Fibroblast of skin of right biceps (primary cell): Measurements from ENCODE around the gene BABAM1.

ENCODE experiments used
- DNase-seq: peaks from one replicate; pipeline ENCODE4 v3.0.0-alpha.2; 2013

The BABAM1 gene

GRCh38 chr19:17266975-17267788, at the start of gene BABAM1:
BABAM1 (plus strand) TSS chr19:17267443; CDS start chr19:17268807, 1,364 bp downstream.
- peak; percentile 100 for DNase-seq

DNA sequence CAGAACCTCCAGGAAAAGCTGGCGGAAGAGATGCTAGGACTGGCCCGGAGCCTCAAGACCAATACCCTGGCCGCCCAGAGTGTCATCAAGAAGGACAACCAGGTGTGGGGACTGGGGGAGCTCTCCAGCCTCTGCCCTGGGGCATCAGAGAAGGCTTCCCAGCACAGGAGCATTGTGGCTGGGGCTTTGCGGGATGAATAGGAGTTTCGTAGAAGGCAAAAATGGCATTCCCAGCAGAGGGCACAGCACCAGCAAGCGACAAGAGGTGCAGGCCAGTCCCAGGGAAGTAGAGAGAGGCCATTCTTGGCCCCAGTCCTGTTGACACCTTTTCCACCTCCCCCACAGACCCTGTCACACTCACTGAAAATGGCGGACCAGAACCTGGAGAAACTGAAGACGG, 48.0 kb upstream of the BABAM1 start:
- DNase-seq: no peak

- peak; percentile 69 for DNase-seq
These were observed 47.0 kb upstream of the BABAM1 start for GRCh38 chr19:17220207-17220758.

DNA sequence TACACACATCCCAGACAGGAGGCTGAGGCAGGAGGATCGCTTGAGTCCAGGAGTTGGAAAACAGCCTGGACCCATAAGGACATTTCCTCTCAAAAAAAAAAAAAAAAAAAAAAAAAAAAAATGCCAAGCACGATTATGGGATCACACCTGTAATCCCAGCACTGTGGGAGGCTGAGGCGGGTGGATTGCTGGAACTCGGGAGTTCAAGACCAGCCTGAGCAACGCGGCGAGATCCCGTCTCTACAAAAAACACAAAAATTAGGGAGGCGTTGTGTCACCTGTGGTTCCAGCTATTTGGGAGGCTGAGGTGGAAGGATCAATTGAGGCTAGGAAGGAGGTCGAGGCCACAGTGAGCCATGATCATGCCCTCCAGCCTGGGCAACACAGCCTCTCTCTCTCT, 42.2 kb upstream of the BABAM1 start:
- no peak for DNase-seq

- peak; percentile 97 for DNase-seq
These were observed 41.0 kb upstream of the BABAM1 start, which contains the start of gene OCEL1 for GRCh38 chr19:17226002-17226933. OCEL1 (plus strand) TSS chr19:17226226; CDS start chr19:17226248, 22 bp downstream.

DNA sequence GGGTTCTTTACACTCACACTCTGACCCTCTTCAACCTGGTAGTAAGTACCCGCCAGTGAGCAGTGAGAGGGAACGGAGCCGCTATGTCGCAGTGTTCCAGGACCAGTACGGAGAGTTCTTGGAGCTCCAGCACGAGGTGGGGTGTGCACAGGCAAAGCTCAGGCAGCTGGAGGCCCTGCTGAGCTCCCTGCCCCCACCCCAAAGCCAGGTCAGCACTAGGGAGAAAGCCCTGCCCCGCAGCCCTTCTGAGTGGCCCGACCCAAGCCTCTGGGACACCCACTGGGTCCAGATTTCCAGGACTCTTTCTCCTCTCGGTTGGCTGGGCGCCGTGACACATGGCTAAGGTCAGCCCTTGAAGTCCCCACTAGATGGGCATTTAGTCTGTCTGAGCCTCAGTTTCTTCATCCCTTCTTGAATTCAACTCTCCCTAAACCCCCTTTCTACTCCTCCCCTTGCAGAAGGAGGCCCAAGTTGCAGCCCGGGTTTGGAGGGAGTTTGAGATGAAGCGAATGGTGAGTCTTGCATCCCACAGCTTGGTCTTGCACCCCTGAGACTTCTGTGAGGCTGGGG, 39.4 kb upstream of the BABAM1 start:
- no peak for DNase-seq

DNA sequence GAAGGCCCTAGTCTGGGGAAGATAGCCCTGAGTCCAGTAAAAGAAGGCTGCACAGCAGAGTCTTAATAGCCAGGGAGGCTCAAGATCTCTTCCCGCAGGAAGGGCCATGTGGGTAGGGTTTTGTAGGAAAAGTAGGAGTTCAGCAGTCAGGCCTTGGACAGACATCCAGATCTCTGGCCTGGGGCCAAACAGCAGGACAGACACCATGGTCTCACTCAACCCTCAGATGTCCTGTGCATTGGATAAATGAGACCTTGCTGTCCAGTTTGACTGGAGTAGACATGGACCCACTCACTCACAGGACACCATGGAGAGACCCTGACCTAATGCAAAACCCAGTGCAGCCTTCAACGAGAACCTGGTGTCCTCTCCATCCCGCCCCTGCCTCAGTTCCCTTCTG, 37.4 kb upstream of the BABAM1 start:
- no peak for DNase-seq

GRCh38 chr19:17232258-17232657, 35.0 kb upstream of the BABAM1 start:
- no peak for DNase-seq

GRCh38 chr19:17234911-17235299, 32.3 kb upstream of the BABAM1 start:
- peak; percentile 49 for DNase-seq

DNA sequence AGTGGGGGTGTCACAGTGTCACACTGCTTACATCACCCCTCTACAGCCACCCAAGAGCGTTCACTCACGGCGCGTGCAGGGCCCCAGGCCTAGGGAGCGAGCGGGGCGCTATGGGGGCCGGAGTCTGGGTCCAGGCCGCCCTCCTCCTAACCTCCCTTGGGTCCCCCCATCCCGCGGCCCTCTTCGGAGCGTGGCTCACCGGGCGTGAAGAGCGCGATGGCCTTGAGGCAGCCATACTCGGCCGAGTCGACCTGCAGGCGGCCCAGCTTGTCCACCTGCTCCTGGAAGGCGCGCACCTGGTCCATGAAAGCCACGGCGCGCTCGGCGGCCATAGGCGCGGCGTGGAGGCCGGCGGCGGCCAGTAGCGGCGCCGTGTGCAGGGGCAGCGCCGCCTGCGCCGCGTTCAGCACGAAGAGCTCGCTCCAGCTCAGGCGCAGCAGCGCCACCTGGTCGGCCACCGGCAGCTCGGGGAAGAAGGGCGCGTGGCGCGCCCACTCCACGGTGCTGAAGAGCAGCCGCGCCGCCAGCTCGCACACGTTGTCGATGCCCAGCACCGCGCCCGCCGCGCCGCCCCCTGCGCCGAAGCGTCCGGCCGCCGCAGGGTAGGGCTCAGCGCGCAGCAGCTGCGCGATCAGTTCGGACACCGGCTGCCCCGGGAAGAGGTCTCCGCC, 31.8 kb upstream of the BABAM1 start:
- peak; percentile 69 for DNase-seq

- peak; percentile 62 for DNase-seq
These were observed 31.1 kb upstream of the BABAM1 start for GRCh38 chr19:17235971-17236777.

DNA sequence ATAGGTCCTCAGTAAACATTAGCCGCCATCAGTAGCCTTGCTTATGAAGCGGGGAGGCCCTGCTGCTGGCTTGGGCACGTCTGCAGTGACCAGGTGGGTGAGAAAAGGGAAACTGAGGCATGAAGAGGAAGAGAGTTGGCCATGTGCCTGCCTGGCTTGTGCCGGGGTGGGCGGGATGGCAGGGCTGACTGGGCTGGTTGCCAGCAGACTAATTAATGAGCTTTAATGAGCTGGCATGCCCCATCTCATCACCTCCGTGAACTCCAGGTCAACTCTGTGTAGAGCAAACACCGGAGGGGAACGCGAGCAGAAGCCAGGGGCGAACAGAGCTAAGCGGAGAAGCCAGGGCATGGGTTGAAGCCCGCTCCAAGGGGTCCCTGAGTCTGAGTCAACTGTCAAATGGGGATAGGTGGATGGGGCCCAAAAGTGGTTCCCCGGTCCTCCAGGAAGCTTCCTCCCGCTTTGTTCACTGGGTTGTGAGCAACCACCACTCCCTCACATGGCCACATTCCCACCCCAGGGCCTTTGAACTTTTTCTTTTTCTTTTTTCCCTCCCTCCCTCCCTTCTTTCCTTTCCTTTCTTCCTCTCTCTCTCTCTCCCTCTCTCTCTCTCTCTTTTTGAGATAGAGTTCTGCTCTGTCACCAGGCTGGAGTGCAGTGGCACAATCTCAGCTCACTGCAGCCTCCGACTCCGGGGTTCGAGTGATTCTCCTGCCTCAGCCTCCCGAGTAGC, 30.3 kb upstream of the BABAM1 start:
- DNase-seq: no peak

GRCh38 chr19:17237747-17238706, 29.2 kb upstream of the BABAM1 start:
- no peak for DNase-seq

DNA sequence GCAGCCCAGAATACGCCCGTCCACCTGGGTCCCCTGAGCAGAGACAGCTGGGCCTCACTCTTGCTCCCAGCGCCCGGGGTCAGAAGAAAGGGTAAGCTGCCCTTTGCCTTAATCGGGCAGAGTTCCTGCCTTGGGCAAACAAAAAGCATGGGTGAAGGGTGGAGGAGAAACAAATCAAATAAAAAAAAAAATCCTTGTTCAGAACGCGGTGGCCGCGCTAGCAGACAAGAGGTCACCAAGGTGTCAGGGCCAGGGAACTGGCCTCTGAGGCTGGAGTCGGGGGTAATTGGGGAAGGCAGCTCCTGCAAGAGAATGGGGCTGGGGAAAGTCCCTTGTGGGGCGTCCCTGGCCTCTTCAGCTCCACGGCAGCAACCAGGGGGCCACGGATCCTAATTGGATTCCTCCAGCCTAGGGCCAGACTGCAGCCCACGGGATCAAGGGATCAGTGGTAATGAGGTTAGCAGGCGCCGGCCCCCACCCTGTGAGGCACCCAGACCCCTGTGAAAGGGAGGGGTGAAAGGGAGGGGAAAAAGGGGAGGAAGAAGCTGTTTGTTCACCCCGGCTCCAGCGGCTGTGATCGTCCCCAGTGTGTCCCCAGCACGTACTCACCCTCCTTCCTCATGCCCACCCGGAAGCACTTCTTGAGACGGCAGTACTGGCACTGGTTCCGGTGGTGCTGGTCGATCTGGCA, 27.0 kb upstream of the BABAM1 start:
- DNase-seq: no peak

DNA sequence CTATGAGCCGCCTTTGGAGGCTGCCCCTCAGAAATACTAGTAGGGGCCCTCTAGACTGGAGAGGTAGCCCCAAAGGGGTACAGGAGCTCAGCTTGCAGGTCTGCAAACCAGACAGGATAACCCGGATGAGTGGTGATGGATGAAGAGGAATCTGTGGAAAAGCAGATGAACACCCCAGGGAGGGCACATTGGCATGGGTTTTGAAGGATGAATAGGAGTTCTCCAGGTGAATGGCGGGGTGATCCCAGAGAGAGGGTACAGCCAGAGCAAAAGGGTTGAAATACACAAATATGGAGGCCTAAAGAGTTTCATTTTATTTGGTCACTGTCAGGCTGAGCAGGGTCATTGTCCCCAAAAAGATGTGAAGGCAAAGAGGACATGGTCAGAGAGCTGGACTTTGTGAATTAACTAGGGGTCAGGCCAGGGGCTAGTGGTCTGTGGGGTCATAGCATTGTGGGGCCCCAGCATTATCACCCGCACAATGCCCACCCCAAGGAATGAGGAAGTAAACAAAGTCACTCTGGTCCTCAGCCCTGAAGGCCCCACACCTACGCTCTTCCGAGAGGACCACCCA, 26.3 kb upstream of the BABAM1 start:
- DNase-seq: no peak

DNA sequence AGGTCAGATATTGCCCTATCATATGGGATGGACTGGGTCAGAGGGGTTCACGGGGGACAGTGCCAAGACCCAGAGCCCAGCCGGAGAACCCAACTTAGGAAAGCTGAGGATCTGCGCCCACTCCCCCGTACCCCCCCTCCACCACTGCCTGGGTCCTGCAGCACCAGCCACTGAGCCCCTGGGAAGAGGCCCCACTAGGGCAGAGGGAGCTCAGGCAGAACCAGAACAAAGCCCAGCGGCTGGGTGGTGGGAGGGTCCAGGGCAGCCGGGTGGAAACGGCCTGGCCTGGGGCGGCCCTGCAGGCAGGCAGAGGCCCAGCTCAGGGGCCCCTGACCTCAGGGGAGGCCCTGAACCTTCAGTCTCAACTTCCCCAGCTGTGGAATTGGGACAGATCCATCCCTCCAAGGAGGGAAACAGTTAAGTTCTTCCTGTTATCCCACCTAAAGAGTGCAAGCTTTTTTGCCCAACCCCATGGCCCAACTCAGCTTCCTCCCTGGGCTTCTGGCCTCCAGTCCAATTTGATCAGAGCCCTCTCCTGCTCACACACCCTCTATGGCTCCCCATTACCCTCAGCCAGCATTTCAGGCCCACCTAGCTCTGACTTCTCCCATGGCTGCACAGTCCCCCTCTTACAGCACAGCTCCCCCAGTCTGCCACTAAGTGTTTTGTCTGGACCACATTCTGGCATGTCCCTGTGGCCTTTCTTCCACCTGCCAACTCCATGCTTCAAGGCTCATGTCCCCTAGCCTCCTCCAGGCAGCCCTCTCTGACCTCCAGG, 24.6 kb upstream of the BABAM1 start:
- DNase-seq: no peak

DNA sequence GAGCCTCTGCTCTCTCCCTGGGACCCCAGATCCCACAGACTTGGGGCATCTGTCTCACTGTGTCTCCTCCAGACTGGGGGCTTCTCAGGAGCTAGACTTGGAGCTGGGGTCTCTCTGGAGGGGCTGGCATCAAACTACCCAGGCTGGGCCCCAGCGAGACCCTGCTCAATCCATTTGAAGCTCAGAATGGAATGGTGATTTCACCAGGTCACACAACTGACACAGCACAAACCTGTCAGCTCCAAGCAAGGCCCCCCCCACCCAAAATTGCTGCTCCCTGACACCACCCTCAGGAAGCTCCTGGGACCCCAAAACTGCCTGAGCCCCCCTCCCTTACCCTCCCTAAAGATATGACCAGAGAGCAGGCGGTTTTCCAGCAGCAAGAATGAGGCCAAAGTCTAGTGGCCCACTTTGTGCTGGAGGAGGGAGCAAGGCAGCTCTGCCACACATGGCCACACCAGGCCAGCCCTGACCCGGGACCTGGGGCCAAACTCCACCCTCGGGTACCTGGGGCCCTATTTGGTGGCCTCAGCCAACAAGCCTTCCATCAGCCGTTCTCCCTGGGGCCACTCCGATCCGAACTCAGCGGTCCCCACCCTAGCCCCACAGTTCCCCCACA, 23.9 kb upstream of the BABAM1 start:
- no peak for DNase-seq
